8988T (cell line): ENCODE measurements around the gene FAH.

Experiments
- DNase-seq: peaks from one replicate; pipeline ENCODE4 v3.0.0; 2011

Gene FAH

DNA sequence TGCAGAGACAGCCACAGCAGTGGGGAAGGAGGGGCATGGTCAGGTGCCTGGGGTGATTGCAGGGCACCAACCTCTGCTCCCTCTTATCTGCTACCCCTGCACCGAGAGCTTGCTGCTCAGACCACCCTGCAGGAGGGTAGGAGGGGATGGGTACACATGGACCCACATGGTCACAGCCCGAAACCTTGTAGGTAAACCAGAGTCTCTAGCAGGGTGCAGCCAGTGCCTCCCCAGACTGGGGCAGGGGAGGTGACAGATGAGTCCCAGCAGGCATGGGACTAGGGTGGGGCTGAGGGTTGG, 49.2 kb downstream of the FAH start:
- DNase-seq, result no peak

DNA sequence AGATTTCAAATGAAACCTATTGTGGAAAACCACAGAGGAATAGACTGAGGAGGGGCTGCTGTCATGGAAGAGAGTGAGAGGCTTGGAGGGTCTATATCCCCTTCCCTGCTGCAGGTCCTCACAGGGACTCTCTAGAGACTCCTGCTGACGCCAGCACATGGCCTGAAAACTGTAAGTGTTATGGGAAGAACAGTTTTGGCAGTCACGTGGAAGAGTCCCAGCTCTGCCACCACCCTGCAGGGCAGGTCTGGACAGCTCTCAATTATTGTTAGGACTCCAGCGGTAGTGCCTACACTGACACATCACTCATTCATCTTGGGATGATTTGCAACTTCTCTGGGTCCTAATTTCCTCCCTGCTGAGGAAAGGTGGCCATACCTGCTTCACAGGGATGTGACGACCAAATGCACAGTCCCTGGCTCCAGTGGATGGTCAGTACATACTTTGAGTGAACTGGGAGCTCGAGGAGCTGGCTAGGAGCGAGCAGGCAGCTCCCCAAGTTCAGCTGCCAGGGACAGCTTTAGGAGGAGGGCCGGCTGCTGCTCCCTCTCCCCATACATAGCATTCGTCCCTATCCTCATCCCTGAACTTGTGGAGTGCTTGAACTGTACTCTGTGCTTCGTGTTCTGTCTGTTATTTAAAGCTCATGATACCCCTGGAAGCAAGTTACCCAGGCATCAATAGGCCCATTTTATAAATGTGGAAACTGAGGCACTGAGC, 50.0 kb downstream of the FAH start:
- no peak for DNase-seq

GRCh38 chr15:80203361-80203885, 50.6 kb downstream of the FAH start:
- DNase-seq, result no peak

DNA sequence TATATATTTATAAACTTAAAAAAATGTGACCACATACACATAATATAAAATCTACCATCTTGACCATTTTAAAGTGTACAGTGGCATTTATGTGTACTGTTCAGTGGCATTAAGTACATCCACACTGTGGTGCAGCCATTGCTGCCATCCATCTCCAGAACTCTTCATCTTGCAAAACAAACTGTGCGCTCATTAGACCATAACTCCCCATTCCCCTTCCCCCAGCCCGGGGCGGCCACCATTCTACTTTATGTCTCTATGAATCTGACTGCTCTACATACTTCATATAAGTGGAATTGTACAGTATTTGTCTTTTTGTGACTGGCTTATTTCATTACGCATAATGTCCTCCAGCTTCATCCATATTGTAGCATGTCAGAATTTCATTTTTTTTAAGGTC, 51.4 kb downstream of the FAH start:
- DNase-seq, result no peak

DNA sequence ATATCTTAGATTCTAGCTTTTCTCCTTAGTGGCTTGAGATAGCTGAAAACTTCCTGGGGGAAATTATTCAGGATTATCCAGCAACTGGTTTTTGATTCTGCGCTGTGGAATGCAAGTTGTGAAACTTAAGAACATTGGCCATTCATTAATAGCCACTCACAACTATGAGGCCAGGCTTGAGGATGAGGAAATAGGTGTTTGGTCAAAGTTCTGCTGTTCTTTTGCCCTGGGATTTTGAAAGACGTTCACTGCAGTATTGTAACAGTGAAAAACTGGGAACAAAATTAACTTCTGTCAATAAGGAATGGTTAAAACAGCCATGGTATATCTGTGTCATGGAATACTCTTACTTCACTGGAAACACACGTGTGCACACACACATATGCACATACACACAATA, 55.1 kb downstream of the FAH start:
- DNase-seq, result no peak

DNA sequence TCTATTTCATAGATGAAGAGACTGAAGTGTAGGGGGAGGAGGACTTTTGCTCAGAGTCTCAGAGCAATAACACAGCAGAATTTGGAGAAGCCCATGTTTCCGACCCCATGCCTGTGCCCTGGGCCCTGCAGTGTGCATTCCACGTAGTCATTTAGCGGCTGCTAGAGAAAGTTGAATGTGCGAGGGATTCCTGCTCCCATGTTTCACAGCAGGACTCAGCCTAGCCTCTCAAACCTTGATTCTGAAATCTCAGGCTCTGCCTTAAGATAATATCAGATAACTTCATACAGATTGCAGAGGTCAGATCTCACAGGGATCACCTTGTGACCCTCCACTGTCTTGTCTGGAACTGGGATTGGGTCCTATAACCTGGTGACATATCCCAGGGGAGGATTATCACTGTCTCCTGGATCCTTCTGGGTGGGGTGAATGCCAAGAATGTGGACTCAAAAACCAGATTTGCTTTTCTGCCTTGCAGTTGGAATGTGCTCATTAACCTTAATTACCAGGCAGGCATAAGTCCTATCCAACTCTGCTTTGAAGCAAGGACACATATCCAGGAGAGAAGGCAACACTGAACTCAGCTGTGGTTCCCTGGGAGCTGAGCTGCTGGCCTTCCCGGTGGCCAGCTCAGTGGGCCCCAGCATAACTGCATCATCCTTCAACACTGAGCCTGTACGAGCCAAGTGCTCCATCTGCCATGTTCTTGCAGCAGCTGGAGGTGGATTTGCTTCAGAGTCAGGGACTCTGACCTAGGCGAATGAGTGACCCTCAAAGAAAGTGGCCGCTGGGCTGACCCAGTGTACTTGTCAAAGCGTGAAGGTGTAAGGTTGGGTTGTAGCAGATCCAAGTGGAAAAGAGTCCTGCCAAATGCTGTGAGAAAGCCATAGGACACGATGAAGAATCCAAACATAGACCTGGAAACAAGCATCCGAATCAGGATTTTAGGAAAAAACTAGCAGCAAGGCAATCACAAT, 56.2 kb downstream of the FAH start:
- DNase-seq, result no peak

DNA sequence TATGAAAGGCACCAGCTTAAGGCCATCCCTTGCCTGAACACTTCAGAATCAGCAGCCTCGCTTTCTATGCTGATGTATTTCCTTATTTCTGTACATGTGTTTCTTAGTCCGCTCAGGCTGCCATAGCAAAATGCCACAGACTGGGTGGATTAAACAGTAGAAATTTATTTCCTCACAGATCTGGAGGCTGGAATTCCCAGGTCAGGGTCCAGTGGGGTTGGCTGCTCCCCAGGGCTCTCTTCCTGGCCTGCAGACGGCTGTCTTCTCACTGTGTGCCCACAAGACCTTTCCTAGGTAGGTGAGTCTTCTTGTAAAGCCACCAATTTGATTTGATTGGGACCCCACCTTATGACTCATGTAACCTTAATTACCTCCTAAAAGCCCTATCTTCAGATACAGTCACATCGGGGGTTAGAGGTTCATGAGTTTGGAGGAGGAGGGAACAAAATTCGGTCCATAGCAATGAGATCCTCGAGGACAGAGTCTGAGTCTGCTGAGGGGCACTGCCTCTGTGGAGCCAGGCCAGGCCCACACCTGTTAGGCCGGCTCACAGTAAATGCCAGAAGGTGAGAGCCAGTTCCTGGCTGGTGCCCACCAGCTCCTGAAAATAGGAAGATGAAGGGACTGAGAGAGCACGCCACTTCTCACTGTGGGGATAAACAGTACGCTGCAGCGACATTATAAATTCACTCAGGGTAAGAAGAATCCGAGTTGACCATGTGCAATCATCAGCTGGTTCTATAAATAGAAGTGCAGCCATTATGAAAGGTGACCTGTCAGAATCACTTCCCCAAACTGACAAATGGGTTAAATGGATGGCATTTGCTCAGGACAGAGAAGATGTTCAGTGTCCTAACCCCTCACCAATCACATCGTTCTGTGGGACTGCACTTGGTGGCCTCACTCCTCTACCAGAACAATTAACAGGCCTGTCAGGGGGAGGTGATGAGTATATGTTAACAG, 58.1 kb downstream of the FAH start:
- DNase-seq, result no peak

DNA sequence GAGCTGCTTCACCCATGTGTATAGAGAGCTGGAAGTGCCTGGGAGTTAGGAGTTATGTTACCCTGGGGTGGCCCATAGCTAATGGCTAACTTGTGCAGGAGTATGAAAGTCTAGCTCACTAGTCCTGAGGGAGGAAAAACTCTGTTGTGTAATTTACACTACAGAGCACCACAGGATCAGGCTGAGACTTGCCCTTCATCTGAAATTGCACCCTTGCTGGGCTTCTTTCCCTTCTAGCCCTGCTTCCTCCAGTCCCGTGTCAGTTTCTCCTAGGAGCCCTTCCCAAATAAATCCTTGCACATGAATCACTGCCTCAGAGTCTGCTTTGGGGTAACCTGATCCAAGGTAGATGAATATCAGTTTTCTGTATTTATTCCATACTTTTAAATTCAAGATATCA, 59.2 kb downstream of the FAH start:
- no peak for DNase-seq

- DNase-seq, result no peak
These were observed 62.1 kb downstream of the FAH start for GRCh38 chr15:80214910-80215309.

- DNase-seq, result no peak
These were observed 63.3 kb downstream of the FAH start for GRCh38 chr15:80216141-80216540.

DNA sequence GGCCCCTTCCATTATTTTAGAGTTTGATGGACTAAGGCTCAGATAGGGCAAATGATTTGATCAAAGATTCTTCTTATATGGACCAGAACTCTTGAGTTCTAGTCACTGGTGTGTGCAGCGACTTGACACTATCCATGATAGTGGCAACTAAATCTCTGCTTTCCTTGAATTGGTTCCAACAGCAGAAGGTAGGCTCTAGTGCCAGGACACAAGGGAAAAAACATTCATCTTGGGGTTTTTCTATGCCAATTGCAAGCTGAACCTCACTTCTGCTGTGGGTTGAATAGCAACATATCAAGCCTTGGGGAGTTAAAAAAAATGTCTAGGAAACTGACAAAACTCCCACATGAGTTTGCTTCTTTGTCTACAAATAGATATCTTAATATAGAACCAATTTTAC, 64.1 kb downstream of the FAH start:
- DNase-seq, result no peak

- no peak for DNase-seq
These were observed 64.6 kb downstream of the FAH start for GRCh38 chr15:80217327-80217900.

DNA sequence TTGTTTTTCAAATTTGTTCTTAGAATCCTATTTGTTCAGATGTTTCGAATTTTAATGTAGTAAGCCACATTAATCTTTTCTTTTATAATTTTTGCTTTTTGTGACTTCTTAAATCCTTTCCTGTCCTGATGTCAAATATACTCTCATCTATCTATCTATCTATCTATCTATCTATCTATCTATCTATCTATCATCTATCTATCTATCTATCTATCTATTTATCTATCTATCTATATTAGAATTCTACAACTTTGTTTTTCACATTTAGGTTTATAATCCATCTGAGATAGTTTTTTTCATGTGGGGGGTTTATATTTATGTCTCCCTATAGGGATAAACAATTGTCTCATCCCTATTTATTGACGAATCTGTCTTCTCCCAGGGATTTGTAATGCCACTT, 67.2 kb downstream of the FAH start:
- no peak for DNase-seq

DNA sequence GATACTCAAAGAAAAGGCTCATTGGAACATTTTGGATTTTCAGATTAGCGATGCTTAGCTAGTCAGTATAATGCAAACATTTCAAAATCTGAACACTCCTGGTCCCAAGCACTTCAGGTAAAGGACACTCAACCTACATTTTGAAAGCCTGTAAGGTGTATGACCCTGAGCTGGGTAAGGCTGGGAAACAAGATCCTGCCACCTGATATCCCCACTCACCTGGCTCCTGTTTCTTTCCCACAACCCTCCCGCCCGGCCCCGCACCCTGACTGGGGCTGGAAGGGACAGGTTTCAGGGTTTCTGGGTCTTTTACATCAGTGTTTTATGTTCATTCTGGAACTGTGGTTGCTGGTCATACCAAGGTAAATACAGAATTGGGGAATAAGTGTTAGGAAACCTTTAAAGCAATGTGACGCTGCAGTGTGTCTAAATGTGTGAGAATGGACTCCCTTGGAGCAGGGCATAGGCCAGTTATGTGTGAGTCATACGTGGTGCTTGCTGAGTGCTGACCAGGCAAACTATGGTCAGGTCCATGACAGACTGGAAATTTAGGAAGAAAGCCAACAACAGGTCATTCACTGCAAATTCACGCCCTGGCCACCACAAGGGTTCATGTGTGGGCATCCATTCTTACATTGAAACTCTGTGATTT, 76.3 kb downstream of the FAH start:
- DNase-seq, result no peak

- no peak for DNase-seq
These were observed 78.6 kb downstream of the FAH start for GRCh38 chr15:80231371-80231770.

DNA sequence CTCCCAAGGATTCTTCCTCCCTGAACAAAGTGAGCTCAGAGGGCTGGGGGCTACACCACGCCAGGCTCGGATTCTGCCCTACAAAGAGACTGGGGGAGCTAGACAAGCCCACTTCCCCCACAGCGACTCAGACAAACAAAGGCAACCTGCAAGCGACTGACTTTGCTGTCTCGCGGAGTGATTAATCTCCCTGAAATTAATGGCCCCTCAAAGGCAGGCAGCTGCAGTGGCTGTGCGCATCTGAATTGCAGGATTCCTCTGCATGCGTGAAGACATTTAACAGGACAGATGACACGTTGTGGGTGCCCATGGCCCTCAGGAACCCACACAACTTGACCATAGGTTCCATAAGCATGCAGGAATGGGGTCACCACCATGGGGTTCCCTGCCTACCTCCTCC, 80.8 kb downstream of the FAH start:
- DNase-seq, result no peak

DNA sequence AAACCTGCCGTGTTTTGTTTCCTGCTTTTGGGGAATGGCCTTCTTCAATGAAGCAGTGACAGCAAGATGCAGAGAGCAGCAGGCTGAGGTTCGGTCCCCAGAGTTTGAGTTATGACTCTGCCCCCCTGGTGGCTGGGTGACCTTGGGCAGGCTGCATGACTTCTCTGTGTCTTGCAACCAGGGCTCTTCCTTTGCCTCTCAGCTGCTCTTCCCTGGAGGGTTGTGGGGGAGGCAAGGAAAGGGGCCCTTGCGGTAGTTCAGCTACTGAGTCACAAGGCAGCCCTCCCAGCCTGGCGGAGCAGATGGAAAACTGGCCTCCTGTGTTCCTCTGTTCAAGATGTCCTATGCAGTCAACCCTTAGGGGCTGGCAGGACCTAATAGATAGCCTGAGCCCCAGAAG, 82.1 kb downstream of the FAH start:
- peak; percentile 44 for DNase-seq
